HepG2 (cell line): ENCODE measurements around the gene PGM3. TPM values are rescaled to one million over a fixed set of nuclear protein-coding genes. Genes with fewer than 3 reads are reported as not detected.

Source experiments
- FOXC1 ChIP-seq: sonication (generic); formaldehyde crosslinking; IDR thresholded peaks from 2 replicates; pipeline ENCODE4 v1.8.0; 2022; ENCODE audit warnings: mild to moderate bottlenecking, missing genetic modification reagents, borderline replicate concordance
- GPBP1L1 ChIP-seq: sonication (generic); formaldehyde crosslinking; IDR thresholded peaks from 2 replicates; pipeline ENCODE4 v1.5.0; 2020; ENCODE audit warnings: mild to moderate bottlenecking, missing genetic modification reagents
- KAT2B ChIP-seq: fragments of 150-350 bp; IDR thresholded peaks from 2 replicates; pipeline ENCODE4 v1.6.1; 2014; ENCODE audit warnings: low read depth, low read length, borderline replicate concordance
- KLF6 ChIP-seq: IDR thresholded peaks from 2 replicates; pipeline ENCODE4 v1.8.0; 2016; ENCODE audit warnings: missing biosample characterization, missing genetic modification reagents
- NFYB ChIP-seq: sonication (generic); formaldehyde crosslinking; IDR thresholded peaks from 2 replicates; pipeline ENCODE4 v1.4.0; 2020; ENCODE audit warnings: missing genetic modification reagents
- ZNF142 ChIP-seq: sonication (generic); formaldehyde crosslinking; IDR thresholded peaks from 2 replicates; pipeline ENCODE4 v1.4.0; 2020; ENCODE audit warnings: missing genetic modification reagents
- ZNF224 ChIP-seq: sonication (generic); formaldehyde crosslinking; IDR thresholded peaks from 2 replicates; pipeline ENCODE4 v1.5.0; 2020; ENCODE audit warnings: mild to moderate bottlenecking, missing genetic modification reagents
- ZNF878 ChIP-seq: sonication (generic); formaldehyde crosslinking; IDR thresholded peaks from 2 replicates; pipeline ENCODE4 v1.8.1; 2023; ENCODE audit warnings: mild to moderate bottlenecking, missing genetic modification reagents, moderate library complexity
- ZSCAN9 ChIP-seq: IDR thresholded peaks from 2 replicates; pipeline ENCODE4 v1.6.1; 2016; ENCODE audit warnings: borderline replicate concordance
- polyA plus RNA-seq, 8 experiments: library from polyadenylated mRNA; depleted of rRNA in 3 of 8; stranded (reverse) in 7 of 8; unstranded in 1 of 8; fragments of >200 nt; fragmentation: Illumina TruSeq in 4 of 8; extraction: Trizol in 4 of 8; gene quantifications; 2 replicates each; pipeline versions ENCODE4 v1.2.1 to v1.2.3, GENCODE V29; 2011 to 2016; ENCODE audit warnings: low read depth in 4 of 8, missing spikeins in 1 of 8, mixed read lengths in 1 of 8; ENCODE audit not compliant: insufficient read depth in 1 of 8
- total RNA-seq, 5 experiments: library from RNA; depleted of rRNA; stranded (reverse); fragments of >200 nt; fragmentation: Illumina TruSeq; extraction: Trizol; gene quantifications; 2 replicates each; pipeline ENCODE4 v1.2.3, GENCODE V29; 2016; ENCODE audit warnings: low read depth in 1 of 5
- TF ChIP-seq, protein P1 (sequence below): sonication (generic); formaldehyde crosslinking; IDR thresholded peaks from 2 replicates; pipeline ENCODE4 v1.5.1; 2020; ENCODE audit warnings: mild to moderate bottlenecking, missing genetic modification reagents
- TF ChIP-seq, protein P2 (sequence below): sonication (generic); formaldehyde crosslinking; conservative IDR thresholded peaks from 2 replicates; pipeline ENCODE4 v1.8.0; 2022; ENCODE audit warnings: low read depth, missing genetic modification reagents

The PGM3 gene
- total and polyA plus RNA-seq, 2 of the 13 experiments (the other 11 are each of a cell fraction or from before 2014, with no cell fraction given) = 72.5 to 163 TPM

DNA sequence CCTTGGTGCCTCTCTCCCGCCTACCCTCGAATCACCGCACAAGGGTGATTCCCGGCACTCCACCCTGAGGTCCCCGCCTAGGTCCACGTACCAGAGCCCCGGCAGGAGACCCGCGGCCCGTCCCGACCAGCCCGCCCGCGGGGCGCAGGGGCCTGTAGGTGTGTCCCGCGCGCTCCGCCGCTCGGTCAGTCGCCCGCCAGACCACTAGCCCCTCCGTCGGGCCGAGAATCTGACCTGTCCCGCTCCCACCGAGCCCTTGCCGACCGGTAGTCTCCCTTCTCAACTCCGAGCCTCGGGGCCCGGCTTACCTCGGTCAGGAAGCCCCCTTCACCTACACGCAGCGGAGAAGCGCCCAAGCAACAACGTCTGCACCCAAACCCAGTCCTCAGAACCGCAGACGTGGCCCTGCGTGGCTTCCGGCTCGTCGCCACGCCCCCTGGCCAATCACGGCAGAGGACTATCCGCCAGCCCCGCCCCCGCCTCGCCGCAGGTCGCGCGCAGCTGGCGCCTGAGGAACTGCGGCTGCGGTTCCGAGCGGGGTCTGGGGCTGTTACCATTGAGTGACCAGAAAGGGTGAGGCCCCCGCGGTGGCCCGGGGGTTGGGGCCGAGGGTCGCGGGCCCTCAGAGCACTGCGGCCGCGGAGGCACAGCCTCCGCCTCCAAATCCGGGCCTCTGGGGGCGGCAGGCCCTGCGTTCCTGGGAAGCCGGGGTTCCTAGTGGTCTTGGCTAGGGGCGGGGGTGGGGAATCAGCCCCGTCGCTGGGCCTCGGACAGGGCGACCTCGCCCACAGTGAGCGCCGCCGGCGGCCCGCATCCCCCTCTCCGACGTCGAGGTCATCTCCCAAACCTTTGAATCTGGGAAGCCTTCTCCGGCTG, at the start of gene PGM3, which contains the start of gene RWDD2A (continued):
- TF ChIP-seq KLF6 (CRISPR knock-in tag) (no peak; the same call in 1 of the 2 replicates), ZNF878 (CRISPR knock-in tag) (no peak), KAT2B (no peak), FOXC1 (CRISPR knock-in tag) (no peak; the same call in 1 of the 2 replicates), GPBP1L1 (CRISPR knock-in tag) (no peak), ZNF142 (CRISPR knock-in tag) (peak; percentile 85), ZNF224 (peak; percentile 81; the same call in 1 of the 2 replicates), NFYB (CRISPR knock-in tag) (peak; percentile 76), ZSCAN9 (CRISPR knock-in tag) (peak; percentile 26; the same call in 1 of the 2 replicates)
- TF ChIP-seq, protein P1, sequence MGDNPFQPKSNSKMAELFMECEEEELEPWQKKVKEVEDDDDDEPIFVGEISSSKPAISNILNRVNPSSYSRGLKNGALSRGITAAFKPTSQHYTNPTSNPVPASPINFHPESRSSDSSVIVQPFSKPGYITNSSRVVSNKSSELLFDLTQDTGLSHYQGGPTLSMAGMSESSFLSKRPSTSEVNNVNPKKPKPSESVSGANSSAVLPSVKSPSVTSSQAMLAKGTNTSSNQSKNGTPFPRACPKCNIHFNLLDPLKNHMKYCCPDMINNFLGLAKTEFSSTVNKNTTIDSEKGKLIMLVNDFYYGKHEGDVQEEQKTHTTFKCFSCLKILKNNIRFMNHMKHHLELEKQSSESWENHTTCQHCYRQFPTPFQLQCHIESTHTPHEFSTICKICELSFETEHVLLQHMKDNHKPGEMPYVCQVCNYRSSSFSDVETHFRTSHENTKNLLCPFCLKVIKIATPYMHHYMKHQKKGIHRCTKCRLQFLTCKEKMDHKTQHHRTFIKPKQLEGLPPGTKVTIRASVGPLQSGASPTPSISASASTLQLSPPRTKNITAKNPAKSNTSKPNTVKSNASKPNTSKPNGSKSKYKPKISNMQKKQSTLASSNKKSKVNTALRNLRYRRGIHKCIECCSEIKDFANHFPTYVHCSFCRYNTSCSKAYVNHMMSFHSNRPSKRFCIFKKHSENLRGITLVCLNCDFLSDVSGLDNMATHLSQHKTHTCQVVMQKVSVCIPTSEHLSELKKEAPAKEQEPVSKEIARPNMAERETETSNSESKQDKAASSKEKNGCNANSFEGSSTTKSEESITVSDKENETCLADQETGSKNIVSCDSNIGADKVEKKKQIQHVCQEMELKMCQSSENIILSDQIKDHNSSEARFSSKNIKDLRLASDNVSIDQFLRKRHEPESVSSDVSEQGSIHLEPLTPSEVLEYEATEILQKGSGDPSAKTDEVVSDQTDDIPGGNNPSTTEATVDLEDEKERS (CRISPR knock-in tag) = 0 out of 2 replicates have a peak, but pooled peaks have one; percentile 57
- TF ChIP-seq, protein P2, sequence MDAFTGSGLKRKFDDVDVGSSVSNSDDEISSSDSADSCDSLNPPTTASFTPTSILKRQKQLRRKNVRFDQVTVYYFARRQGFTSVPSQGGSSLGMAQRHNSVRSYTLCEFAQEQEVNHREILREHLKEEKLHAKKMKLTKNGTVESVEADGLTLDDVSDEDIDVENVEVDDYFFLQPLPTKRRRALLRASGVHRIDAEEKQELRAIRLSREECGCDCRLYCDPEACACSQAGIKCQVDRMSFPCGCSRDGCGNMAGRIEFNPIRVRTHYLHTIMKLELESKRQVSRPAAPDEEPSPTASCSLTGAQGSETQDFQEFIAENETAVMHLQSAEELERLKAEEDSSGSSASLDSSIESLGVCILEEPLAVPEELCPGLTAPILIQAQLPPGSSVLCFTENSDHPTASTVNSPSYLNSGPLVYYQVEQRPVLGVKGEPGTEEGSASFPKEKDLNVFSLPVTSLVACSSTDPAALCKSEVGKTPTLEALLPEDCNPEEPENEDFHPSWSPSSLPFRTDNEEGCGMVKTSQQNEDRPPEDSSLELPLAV (CRISPR knock-in tag) = no peak
